GM12878 (cell line): ENCODE results near the gene TOMM22. TPM values are rescaled to one million over a fixed set of nuclear protein-coding genes. Genes with fewer than 3 reads are reported as not detected.

Source experiments
- ATAC-seq: fragments of 200-7000 bp; cut with Tn5 transposase; 3 replicates; pipeline ENCODE4 v1.9.1; 2020; ENCODE audit warnings: mild to moderate bottlenecking, moderate library complexity
- BruUV-seq: library from RNA; stranded (reverse); fragments of 400-500 nt; replicated peaks from 2 replicates; lab custom pipeline; 2021; lab: Mats Ljungman, UMichigan
- CTCF ChIA-PET: fragments of 300-600 bp; sonication (Branson Sonifier 250); formaldehyde crosslinking; extraction: SDS; loops from one replicate; lab custom pipeline; 2021; ENCODE audit warnings: inconsistent platforms; lab: Yijun Ruan, JAX
- POLR2A ChIA-PET: fragments of 350-600 bp; formaldehyde crosslinking; extraction: SDS; loops from one replicate; lab custom pipeline; 2021; ENCODE audit warnings: inconsistent platforms; lab: Charles Lee
- RAD21 ChIA-PET: fragments of 300-600 bp; sonication (Branson Sonifier 250); formaldehyde crosslinking; loops from one replicate; lab custom pipeline; 2023; ENCODE audit warnings: antibody characterized with exemption; ENCODE audit not compliant: unreplicated experiment; lab: Charles Lee
- SMC1A ChIA-PET: fragments of 300-600 bp; sonication (Branson Sonifier 250); formaldehyde crosslinking; loops from one replicate; lab custom pipeline; 2023; ENCODE audit not compliant: unreplicated experiment, uncharacterized antibody; lab: Charles Lee
- DNase-seq: peaks from one replicate; pipeline ENCODE4 v3.0.0-alpha.2; 2011; ENCODE audit warnings: low read depth, low spot score
- FAIRE-seq: peaks from 3 replicates; lab custom pipeline; 2011; peaks lifted over from hg19 to GRCh38; lab: Jason Lieb, UNC
- H2AFZ ChIP-seq: 2 replicates; pipeline ENCODE4 v1.6.0; 2011; ENCODE audit warnings: low read depth, low read length, control low read depth; ENCODE audit not compliant: control insufficient read depth
- H3K27ac ChIP-seq: 2 replicates; pipeline ENCODE4 v1.5.1; 2011; ENCODE audit warnings: control low read depth; ENCODE audit not compliant: control insufficient read depth, insufficient read depth
- H3K27me3 ChIP-seq, 2 experiments: replicated peaks in 1 of 2; 2 replicates each; pipeline versions ENCODE4 v1.6.0 to v1.6.1; 2011; ENCODE audit warnings: low read length in 1 of 2; ENCODE audit not compliant: control insufficient read depth in 2 of 2, insufficient read depth in 2 of 2
- H3K36me3 ChIP-seq, 2 experiments: 2 replicates each; pipeline ENCODE4 v1.5.1; 2011; ENCODE audit warnings: low read length in 1 of 2; ENCODE audit not compliant: control insufficient read depth in 2 of 2, insufficient read depth in 2 of 2
- H3K4me1 ChIP-seq: 2 replicates; pipeline ENCODE4 v1.6.1; 2011; ENCODE audit warnings: mild to moderate bottlenecking, low read length, moderate library complexity, mixed read lengths; ENCODE audit not compliant: control insufficient read depth, insufficient read depth
- H3K4me2 ChIP-seq: 2 replicates; pipeline ENCODE4 v1.6.0; 2011; ENCODE audit warnings: control low read depth; ENCODE audit not compliant: control insufficient read depth, insufficient read depth
- H3K4me3 ChIP-seq: fragments of 200-600 bp; sonication (generic); 2 replicates; pipeline ENCODE4 v1.5.1; 2016
- H3K79me2 ChIP-seq: 2 replicates; pipeline ENCODE4 v1.6.0; 2011; ENCODE audit warnings: low read length; ENCODE audit not compliant: control insufficient read depth, insufficient read depth
- H3K9ac ChIP-seq: 2 replicates; pipeline ENCODE4 v1.8.0; 2011; ENCODE audit warnings: low read length, control low read depth, mixed read lengths; ENCODE audit not compliant: control insufficient read depth, insufficient read depth
- H3K9me3 ChIP-seq: replicated peaks from 3 replicates; pipeline ENCODE4 v1.5.1; 2011; ENCODE audit warnings: mild to moderate bottlenecking, low read length; ENCODE audit not compliant: control insufficient read depth, insufficient read depth
- H4K20me1 ChIP-seq: 2 replicates; pipeline ENCODE4 v1.6.0; 2011; ENCODE audit not compliant: control insufficient read depth, insufficient read depth
- BCL11A ChIP-seq: IDR thresholded peaks from 2 replicates; pipeline ENCODE4 v1.6.1; 2011; ENCODE audit warnings: low read depth, low read length
- FOXM1 ChIP-seq: IDR thresholded peaks from 2 replicates; pipeline ENCODE4 v1.6.1; 2012; ENCODE audit warnings: low read depth, mild to moderate bottlenecking, inconsistent platforms, low read length, moderate library complexity
- IKZF1 ChIP-seq: fragments of 450-650 bp; conservative IDR thresholded peaks from 2 replicates; pipeline ENCODE4 v1.6.1; 2017; ENCODE audit warnings: antibody characterized with exemption, mild to moderate bottlenecking
- MEF2A ChIP-seq: IDR thresholded peaks from 2 replicates; pipeline ENCODE4 v1.6.1; 2011; ENCODE audit warnings: low read depth, mild to moderate bottlenecking, low read length, moderate library complexity; ENCODE audit not compliant: insufficient read depth
- MTA3 ChIP-seq: IDR thresholded peaks from 2 replicates; pipeline ENCODE4 v1.6.1; 2012; ENCODE audit warnings: low read length, inconsistent platforms, borderline replicate concordance
- MXI1 ChIP-seq: fragments of 150-350 bp; IDR thresholded peaks from 2 replicates; pipeline ENCODE4 v1.6.1; 2011; ENCODE audit warnings: low read depth, mild to moderate bottlenecking, inconsistent platforms, low read length, improper control_type of control experiment
- NR2C1 ChIP-seq: fragments of 450-650 bp; IDR thresholded peaks from 2 replicates; pipeline ENCODE4 v1.6.1; 2017; ENCODE audit warnings: antibody characterized with exemption, mild to moderate bottlenecking, moderate library complexity
- SIX5 ChIP-seq: IDR thresholded peaks from 2 replicates; pipeline ENCODE4 v1.6.1; 2011; ENCODE audit warnings: mild to moderate bottlenecking, low read depth, low read length, moderate library complexity; ENCODE audit not compliant: severe bottlenecking
- SRF ChIP-seq, 2 experiments: IDR thresholded peaks; 2 replicates each; pipeline ENCODE4 v1.6.1; 2011; ENCODE audit warnings: low read depth in 2 of 2, low read length in 2 of 2, mild to moderate bottlenecking in 1 of 2, moderate library complexity in 1 of 2
- SUPT20H ChIP-seq: IDR thresholded peaks from 2 replicates; pipeline ENCODE4 v1.6.1; 2011; ENCODE audit warnings: low read depth, mild to moderate bottlenecking, low read length, moderate library complexity, borderline replicate concordance; ENCODE audit not compliant: control insufficient read depth
- ZNF687 ChIP-seq: fragments of 450-650 bp; IDR thresholded peaks from 2 replicates; pipeline ENCODE4 v1.6.1; 2017; ENCODE audit warnings: mild to moderate bottlenecking, moderate library complexity
- WGBS: methylation state at CpG from one replicate; pipeline ENCODE4 v1.1.6; 2016; ENCODE audit warnings: low lambda C conversion rate; ENCODE audit not compliant: insufficient replicate concordance, insufficient coverage; ENCODE audit errors: missing lambda C conversion rate; 5-methylcytosine and 5-hydroxymethylcytosine counted together
- in situ Hi-C: fragments of 300-500 bp; cut with MboI; formaldehyde crosslinking; loops from 9 replicates; pipeline ENCODE4 v1.14.3; 2018; ENCODE audit warnings: mixed read lengths
- intact Hi-C: fragments of 100-400 bp; cut with micrococcal nuclease; formaldehyde crosslinking; loops from one replicate; pipeline ENCODE4 v1.14.2; 2022; ENCODE audit not compliant: unreplicated experiment
- polyA plus RNA-seq, 11 experiments: library from polyadenylated mRNA; depleted of rRNA in 4 of 11; unstranded in 6 of 11; stranded (reverse) in 5 of 11; fragments of >200 nt; fragmentation: Nextera tagmentation in 4 of 11; fragmentation: Illumina TruSeq in 1 of 11; extraction: Ambion mirVana in 4 of 11; extraction: Trizol in 1 of 11; gene quantifications; 1 replicate in 1 of 11; 2 replicates in 10 of 11; pipeline versions ENCODE4 v1.2.1 to v1.2.3, GENCODE V29; 2011 to 2016; ENCODE audit warnings: inconsistent platforms in 2 of 11, missing spikeins in 2 of 11, low read depth in 1 of 11
- total RNA-seq, 4 experiments: library from RNA; depleted of rRNA in 3 of 4; stranded (reverse); fragments of >200 nt in 3 of 4; fragmentation: Illumina TruSeq in 1 of 4; extraction: Trizol in 1 of 4; gene quantifications; 2 replicates each; pipeline versions ENCODE4 v1.2.1 to v1.2.3, GENCODE V29; 2013 to 2021

TOMM22 gene
- total and polyA plus RNA-seq, 10 of the 15 experiments (the other 5 are each of a cell fraction or from before 2014, with no cell fraction given) = 37.6 to 197 (median 94.9) TPM

DNA sequence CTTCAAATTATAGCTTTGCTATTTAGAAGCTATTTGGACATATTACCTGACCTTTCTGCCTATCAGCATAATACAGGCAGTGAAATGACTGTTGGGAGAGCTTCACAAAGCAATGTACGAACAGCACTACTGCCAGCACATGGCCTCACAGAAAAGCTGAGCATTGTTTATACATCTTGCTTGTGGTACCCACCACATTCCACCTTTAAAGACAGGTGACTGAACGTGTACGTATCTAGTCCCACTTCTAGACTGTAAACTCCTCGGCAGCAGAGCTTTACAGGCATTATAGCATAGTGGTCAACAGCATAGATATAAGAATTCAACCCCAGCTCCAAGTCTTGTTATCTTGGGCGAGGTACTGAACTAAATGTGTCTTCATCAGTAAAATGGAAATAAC is 17.4 kb downstream of the TOMM22 start:
- WGBS = 54% methylated on average over 5 of the region's 5 CpGs
- no TSS peak for BruUV-seq
- peak overlapping the region; percentile 90; the same call in 1 of the 2 replicates for H3K9ac ChIP-seq
- TF ChIP-seq MTA3 = no peak
- TF ChIP-seq MXI1 = peak; percentile 53; the same call in 1 of the 2 replicates
- TF ChIP-seq, all 136 proteins: peak for 1
- Histone ChIP-seq H3K27me3 (no peaks in the 10 kb centered on the region), H2AFZ (no peak overlapping the region), H3K9me3 (no peaks in the 10 kb centered on the region), H3K4me3 (peak overlapping the region; percentile 86), H3K4me1 (peaks cover 8% of the 10 kb centered on the region), H3K36me3 (0 out of 4 replicates have a peak, but pooled peaks cover 0 to 7% of the 10 kb centered on the region in 2 experiments), H3K79me2 (peaks cover 55% of the 10 kb centered on the region), H4K20me1 (no peaks in the 10 kb centered on the region), H3K27ac (peak overlapping the region; percentile 89), H3K4me2 (peak overlapping the region; percentile 83)
- in situ Hi-C loops (no loop called here), intact Hi-C loops (no loop called here)
- no peak for FAIRE-seq
- ChIA-PET SMC1A (interaction anchor here (0.7 to 7.6 kb wide), 9 partner anchors 9 to 197 kb away, joined by 3 to 54 read pairs (median 5); partner anchors contain the start of genes CBY1, FAM227A, GTPBP1 and TOMM22), CTCF (interaction anchor here (1.1 to 4.4 kb wide), 3 partner anchors 8 to 647 kb away, joined by 3 to 45 read pairs (median 17); partner anchors contain the start of gene TOMM22), RAD21 (interaction anchor here (1.2 to 5.3 kb wide), 4 partner anchors 9 to 394 kb away, joined by 3 to 30 read pairs (median 8); partner anchors contain the start of gene TOMM22), POLR2A (interaction anchor here (0.6 to 5.9 kb wide), 10 partner anchors 8 to 243 kb away, joined by 3 to 43 read pairs (median 4); partner anchors contain the start of genes DMC1, SUN2 and TOMM22)
- no peak for DNase-seq
- ATAC-seq = no peak

- peak overlapping the region; percentile 89 for H3K27ac ChIP-seq
- TF ChIP-seq SUPT20H = no peak
- TF ChIP-seq NR2C1 = no peak
- TF ChIP-seq MTA3 = no peak
- TF ChIP-seq ZNF687 = no peak
- TF ChIP-seq FOXM1 = no peak
- TF ChIP-seq IKZF1 = no peak
- TF ChIP-seq BCL11A = no peak
- no peak for TF ChIP-seq SRF (IDR thresholded peaks at IDR 0.05; ENCODE audit: low read depth in 2 of 2, low read length in 2 of 2)
- no peak for TF ChIP-seq SIX5
- no peak for TF ChIP-seq MEF2A
- TF ChIP-seq, all 136 proteins: peak for 0
- Histone ChIP-seq H3K36me3 (0 out of 4 replicates have a peak, but pooled peaks cover 0 to 7% of the 10 kb centered on the region in 2 experiments), H3K4me2 (peak overlapping the region; percentile 83), H3K27me3 (no peaks in the 10 kb centered on the region), H3K79me2 (peaks cover 55% of the 10 kb centered on the region), H3K4me3 (peak overlapping the region; percentile 86), H2AFZ (no peak overlapping the region), H3K9me3 (no peaks in the 10 kb centered on the region), H3K9ac (peak overlapping the region; percentile 90), H4K20me1 (no peaks in the 10 kb centered on the region), H3K4me1 (peaks cover 11% of the 10 kb centered on the region)
- in situ Hi-C loops = no loop called here
- no peak for FAIRE-seq
- WGBS = 25% methylated on average over 6 of the region's 6 CpGs
- ChIA-PET SMC1A (interaction anchor here (1.1 to 7.6 kb wide), 8 partner anchors 8 to 58 kb away, joined by 3 to 54 read pairs (median 6); partner anchors contain the start of genes CBY1, FAM227A, GTPBP1 and TOMM22), RAD21 (interaction anchor here (1.4 to 5.3 kb wide), 3 partner anchors 8 to 18 kb away, joined by 3 to 30 read pairs (median 12); partner anchors contain the start of gene TOMM22), CTCF (interaction anchor here (1.1 to 4.4 kb wide), 3 partner anchors 8 to 648 kb away, joined by 3 to 45 read pairs (median 17); partner anchors contain the start of gene TOMM22), POLR2A (interaction anchor here (1.0 to 5.9 kb wide), 8 partner anchors 8 to 129 kb away, joined by 3 to 43 read pairs (median 4); partner anchors contain the start of genes DMC1, SUN2 and TOMM22)
- ATAC-seq = no peak
- no peak for DNase-seq
- intact Hi-C loops = loop anchor here (10.0 kb wide), 1 partner anchor 195 kb away; the partner anchor contains the start of gene DDX17
- TSS peak; percentile 85 for BruUV-seq
These were observed 18.0 kb downstream of the TOMM22 start for GRCh38 chr22:38699784-38700183.
